IMR-90 (cell line): Measurements from ENCODE around the gene PDE4A.

Experiments
- BHLHE40 ChIP-seq: fragments of 150-350 bp; IDR thresholded peaks from 2 replicates; pipeline ENCODE4 v1.6.1; 2016; ENCODE audit warnings: mild to moderate bottlenecking, low read depth, low read length
- CEBPB ChIP-seq: IDR thresholded peaks from 2 replicates; pipeline ENCODE4 v1.6.1; 2012; ENCODE audit warnings: low read depth, low read length, improper control_type of control experiment
- CHD1 ChIP-seq: IDR thresholded peaks from 2 replicates; pipeline ENCODE4 v1.6.1; 2012; ENCODE audit warnings: low read depth, low read length, improper control_type of control experiment
- MAFK ChIP-seq: IDR thresholded peaks from 2 replicates; pipeline ENCODE4 v1.6.1; 2012; ENCODE audit warnings: low read depth, low read length, improper control_type of control experiment
- MAZ ChIP-seq: IDR thresholded peaks from 2 replicates; pipeline ENCODE4 v1.6.1; 2012; ENCODE audit warnings: low read depth, mild to moderate bottlenecking, low read length, improper control_type of control experiment, moderate library complexity, borderline replicate concordance
- MXI1 ChIP-seq: IDR thresholded peaks from 2 replicates; pipeline ENCODE4 v1.6.1; 2012; ENCODE audit warnings: low read depth, mild to moderate bottlenecking, low read length, moderate library complexity, borderline replicate concordance
- POLR2A ChIP-seq: IDR thresholded peaks from 2 replicates; pipeline ENCODE4 v1.6.1; 2012; ENCODE audit warnings: mild to moderate bottlenecking, low read depth, low read length
- RAD21 ChIP-seq: IDR thresholded peaks from 2 replicates; pipeline ENCODE4 v1.6.1; 2012; ENCODE audit warnings: low read length, improper control_type of control experiment
- RCOR1 ChIP-seq: IDR thresholded peaks from 2 replicates; pipeline ENCODE4 v1.6.1; 2012; ENCODE audit warnings: mild to moderate bottlenecking, low read length, improper control_type of control experiment; ENCODE audit not compliant: insufficient replicate concordance
- RFX5 ChIP-seq: IDR thresholded peaks from 2 replicates; pipeline ENCODE4 v1.8.0; 2012; ENCODE audit warnings: low read depth, mild to moderate bottlenecking, low read length, moderate library complexity
- TF ChIP-seq, protein P1 (sequence below): conservative IDR thresholded peaks from 2 replicates; pipeline ENCODE4 v1.5.1; 2012; ENCODE audit warnings: mild to moderate bottlenecking, low read depth, low read length, improper control_type of control experiment
- TF ChIP-seq, protein P2 (sequence below): fragments of 150-350 bp; IDR thresholded peaks from 2 replicates; pipeline ENCODE4 v1.6.1; 2017; ENCODE audit warnings: mild to moderate bottlenecking, antibody characterized with exemption, low read length, low read depth

DNA sequence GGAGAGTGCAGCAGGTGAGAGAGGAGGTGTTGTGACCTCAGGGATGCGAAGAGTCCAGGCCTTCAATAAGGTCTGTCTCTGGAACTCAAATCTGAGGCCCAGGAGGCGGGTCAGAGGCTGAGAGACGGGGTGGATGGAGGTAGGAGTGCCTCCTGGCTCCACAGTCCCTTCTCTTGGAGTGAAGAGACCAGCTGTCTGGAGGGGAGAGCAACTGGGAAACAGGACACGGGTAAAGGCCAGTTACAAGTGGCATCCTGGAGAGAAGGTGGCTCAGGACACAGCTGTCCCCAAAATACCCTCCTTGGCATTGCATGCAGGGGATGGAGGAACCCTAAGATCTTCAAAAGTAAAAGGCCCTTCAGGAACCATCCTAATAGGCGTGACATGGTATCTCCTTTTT is 19.2 kb downstream of the PDE4A start:
- TF ChIP-seq, protein P1, sequence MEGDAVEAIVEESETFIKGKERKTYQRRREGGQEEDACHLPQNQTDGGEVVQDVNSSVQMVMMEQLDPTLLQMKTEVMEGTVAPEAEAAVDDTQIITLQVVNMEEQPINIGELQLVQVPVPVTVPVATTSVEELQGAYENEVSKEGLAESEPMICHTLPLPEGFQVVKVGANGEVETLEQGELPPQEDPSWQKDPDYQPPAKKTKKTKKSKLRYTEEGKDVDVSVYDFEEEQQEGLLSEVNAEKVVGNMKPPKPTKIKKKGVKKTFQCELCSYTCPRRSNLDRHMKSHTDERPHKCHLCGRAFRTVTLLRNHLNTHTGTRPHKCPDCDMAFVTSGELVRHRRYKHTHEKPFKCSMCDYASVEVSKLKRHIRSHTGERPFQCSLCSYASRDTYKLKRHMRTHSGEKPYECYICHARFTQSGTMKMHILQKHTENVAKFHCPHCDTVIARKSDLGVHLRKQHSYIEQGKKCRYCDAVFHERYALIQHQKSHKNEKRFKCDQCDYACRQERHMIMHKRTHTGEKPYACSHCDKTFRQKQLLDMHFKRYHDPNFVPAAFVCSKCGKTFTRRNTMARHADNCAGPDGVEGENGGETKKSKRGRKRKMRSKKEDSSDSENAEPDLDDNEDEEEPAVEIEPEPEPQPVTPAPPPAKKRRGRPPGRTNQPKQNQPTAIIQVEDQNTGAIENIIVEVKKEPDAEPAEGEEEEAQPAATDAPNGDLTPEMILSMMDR = no peak
- no peak for TF ChIP-seq CHD1
- no peak for TF ChIP-seq MXI1
- no peak for TF ChIP-seq RAD21
- TF ChIP-seq POLR2A = no peak
- TF ChIP-seq RCOR1 = no peak
- TF ChIP-seq BHLHE40 = no peak
- TF ChIP-seq MAFK = no peak
- no peak for TF ChIP-seq CEBPB
- TF ChIP-seq MAZ = no peak
- TF ChIP-seq, protein P2, sequence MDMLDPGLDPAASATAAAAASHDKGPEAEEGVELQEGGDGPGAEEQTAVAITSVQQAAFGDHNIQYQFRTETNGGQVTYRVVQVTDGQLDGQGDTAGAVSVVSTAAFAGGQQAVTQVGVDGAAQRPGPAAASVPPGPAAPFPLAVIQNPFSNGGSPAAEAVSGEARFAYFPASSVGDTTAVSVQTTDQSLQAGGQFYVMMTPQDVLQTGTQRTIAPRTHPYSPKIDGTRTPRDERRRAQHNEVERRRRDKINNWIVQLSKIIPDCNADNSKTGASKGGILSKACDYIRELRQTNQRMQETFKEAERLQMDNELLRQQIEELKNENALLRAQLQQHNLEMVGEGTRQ = no peak
- TF ChIP-seq RFX5 = no peak
